Activated naive CD8-positive, alpha-beta T cell treated with anti-CD3 and anti-CD28 coated beads for 36 hours (primary cell): ENCODE results near the gene DSCAML1. TPM values are rescaled to one million over a fixed set of nuclear protein-coding genes. Genes with fewer than 3 reads are reported as not detected.

Experiments used
- DNase-seq: peaks from one replicate; pipeline ENCODE4 v3.0.0; 2021
- H3K27ac Mint-ChIP-seq: one replicate; pipeline ENCODE4 v1.8.0; 2022; ENCODE audit warnings: mild to moderate bottlenecking, moderate library complexity, mixed read lengths
- H3K27me3 Mint-ChIP-seq: one replicate; pipeline ENCODE4 v1.8.0; 2022; ENCODE audit warnings: mild to moderate bottlenecking, mixed read lengths
- H3K36me3 Mint-ChIP-seq: one replicate; pipeline ENCODE4 v1.8.0; 2021; ENCODE audit warnings: mild to moderate bottlenecking, mixed read lengths
- H3K4me1 Mint-ChIP-seq: one replicate; pipeline ENCODE4 v1.8.0; 2021; ENCODE audit warnings: mixed read lengths
- H3K4me3 Mint-ChIP-seq: one replicate; pipeline ENCODE4 v1.8.0; 2022; ENCODE audit warnings: mild to moderate bottlenecking, moderate library complexity, mixed read lengths
- H3K9me3 Mint-ChIP-seq: one replicate; pipeline ENCODE4 v1.8.0; 2022; ENCODE audit warnings: mixed read lengths
- total RNA-seq, 2 experiments: library from RNA; stranded (reverse); gene quantifications; one replicate each; pipeline ENCODE4 v1.2.3, GENCODE V29; 2021

DSCAML1 gene
- total RNA-seq, 2 experiments from 2014 or later = 0.87 to 0.94 TPM

DNA sequence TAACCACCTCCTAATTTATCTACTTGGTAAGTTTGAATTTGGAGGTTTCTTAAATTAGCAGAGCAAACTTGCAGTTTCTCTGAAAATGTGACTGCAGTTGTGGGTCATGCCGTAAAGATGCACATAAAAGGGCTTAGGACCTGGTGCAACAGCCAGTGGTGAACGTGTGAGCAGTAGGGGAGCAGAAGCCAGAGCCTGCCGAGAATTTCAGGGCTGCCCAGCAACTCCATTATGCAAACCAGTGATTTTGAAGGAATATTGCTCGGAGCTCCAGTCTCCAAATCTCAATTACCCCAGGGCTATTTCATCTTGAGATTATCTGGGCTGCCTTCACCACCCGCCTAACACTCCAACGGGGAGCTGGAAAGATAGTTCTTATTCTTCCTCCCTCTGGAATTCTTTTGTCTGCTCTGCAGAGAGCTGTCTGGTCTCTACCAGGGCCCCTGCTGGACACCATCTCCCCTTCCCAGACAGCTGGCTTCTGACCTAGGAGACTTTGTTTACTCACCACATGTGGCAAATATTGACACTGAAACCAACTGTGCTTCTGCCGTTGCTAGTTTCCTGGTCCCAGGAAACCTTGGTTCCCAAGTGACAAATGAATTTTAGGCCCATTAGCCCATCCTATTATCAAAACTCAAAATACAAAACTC, 93.9 kb downstream of the DSCAML1 start:
- Mint-ChIP-seq H3K4me3 (no peak overlapping the region), H3K4me1 (peaks cover 6% of the 10 kb centered on the region), H3K27ac (no peak overlapping the region), H3K36me3 (no peaks in the 10 kb centered on the region), H3K9me3 (no peaks in the 10 kb centered on the region), H3K27me3 (peaks cover 11% of the 10 kb centered on the region)
- no peak for DNase-seq

DNA sequence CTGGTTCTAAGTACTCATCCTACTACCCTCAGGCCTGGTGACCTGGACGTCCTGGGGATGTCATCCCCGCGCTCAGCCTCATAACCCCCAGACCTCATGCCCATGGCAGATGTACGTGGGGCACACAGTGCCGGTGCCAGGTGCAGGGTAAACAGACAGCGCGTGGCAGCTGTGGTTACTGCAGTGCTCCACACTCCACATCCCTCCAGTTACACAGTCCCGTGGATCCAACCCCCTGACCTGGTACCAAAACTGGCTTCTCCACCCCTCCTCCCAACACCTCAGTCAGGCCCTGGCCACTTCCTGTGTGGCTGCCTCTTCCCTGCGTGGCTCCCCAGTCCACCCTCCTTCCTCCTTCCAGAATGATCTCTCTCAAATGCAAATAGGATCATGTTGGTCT, 95.2 kb downstream of the DSCAML1 start:
- H3K4me1 Mint-ChIP-seq = peaks cover 6% of the 10 kb centered on the region
- no peaks in the 10 kb centered on the region for H3K36me3 Mint-ChIP-seq
- no peaks in the 10 kb centered on the region for H3K9me3 Mint-ChIP-seq
- peaks cover 11% of the 10 kb centered on the region for H3K27me3 Mint-ChIP-seq
- no peak overlapping the region for H3K27ac Mint-ChIP-seq
- H3K4me3 Mint-ChIP-seq = no peak overlapping the region
- no peak for DNase-seq

DNA sequence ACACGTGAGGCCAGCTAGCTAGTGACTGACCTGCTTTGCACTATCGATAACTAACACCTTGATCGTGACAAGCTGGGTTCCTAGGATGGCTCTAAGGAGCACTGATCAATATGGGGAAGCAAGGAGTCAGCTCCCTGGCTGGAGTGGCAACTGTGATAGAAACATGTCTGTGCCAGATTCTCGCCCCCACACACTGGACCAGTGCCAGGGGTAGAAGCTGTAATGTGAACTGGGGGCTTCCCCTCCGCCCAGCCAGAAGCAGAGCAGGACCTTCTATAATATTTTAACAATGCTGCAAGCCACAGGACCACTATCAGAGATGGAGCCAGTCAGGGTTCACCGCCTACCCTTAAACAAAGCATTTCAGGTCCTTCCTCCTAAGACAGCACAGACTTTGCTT, 96.5 kb downstream of the DSCAML1 start:
- H3K4me1 Mint-ChIP-seq = peaks cover 6% of the 10 kb centered on the region
- no peak overlapping the region for H3K27ac Mint-ChIP-seq
- no peaks in the 10 kb centered on the region for H3K9me3 Mint-ChIP-seq
- no peak for DNase-seq
- no peak overlapping the region for H3K4me3 Mint-ChIP-seq
- H3K36me3 Mint-ChIP-seq = no peaks in the 10 kb centered on the region
- peaks cover 11% of the 10 kb centered on the region for H3K27me3 Mint-ChIP-seq

DNA sequence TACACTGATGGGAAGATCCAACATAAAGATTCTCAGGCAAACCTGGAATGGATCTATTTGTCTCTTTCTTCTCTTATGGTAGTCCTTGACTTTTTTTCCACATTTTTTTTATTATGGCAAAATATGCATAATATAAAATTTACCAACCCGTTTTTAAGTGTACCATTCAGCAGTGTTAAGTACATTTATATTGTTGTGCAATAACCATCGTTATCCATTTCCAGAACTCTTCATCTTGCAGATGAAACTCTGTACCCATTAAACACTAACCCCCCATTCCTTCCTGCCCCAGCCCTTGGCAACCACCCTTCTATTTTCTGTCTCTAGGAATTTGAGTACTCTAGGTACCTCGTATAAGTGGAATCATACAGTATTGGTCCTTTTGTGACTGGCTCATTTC, 99.7 kb downstream of the DSCAML1 start:
- Mint-ChIP-seq H3K4me3 (no peak overlapping the region), H3K36me3 (no peaks in the 10 kb centered on the region), H3K27me3 (peaks cover 4% of the 10 kb centered on the region)

DNA sequence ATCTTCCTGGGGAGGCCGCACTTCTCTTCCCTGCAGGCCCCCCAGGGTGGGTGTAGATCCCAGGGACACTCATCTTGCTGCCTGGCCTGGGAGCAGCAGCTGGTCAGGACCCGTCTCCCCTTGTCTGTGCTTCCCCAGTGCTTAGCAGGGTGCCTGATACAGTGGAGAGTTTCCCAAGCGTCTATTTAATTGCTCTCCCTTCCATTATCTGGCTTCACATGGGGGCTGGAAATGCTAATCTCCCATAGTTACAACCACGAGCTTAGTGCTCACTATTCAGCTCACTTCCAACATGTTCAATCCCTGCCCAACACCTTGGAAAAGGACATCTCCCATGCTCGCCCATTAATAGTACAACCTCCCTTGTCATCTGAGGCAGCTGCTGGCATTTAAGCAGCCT, 100.5 kb downstream of the DSCAML1 start:
- H3K4me3 Mint-ChIP-seq = no peak overlapping the region
- no peaks in the 10 kb centered on the region for H3K9me3 Mint-ChIP-seq
- no peaks in the 10 kb centered on the region for H3K36me3 Mint-ChIP-seq
- H3K27me3 Mint-ChIP-seq = no peaks in the 10 kb centered on the region
- H3K4me1 Mint-ChIP-seq = no peaks in the 10 kb centered on the region
- no peak overlapping the region for H3K27ac Mint-ChIP-seq
- no peak for DNase-seq

More for the DNA sequence above, 99.7 kb downstream of the DSCAML1 start:
- H3K9me3 Mint-ChIP-seq = no peaks in the 10 kb centered on the region
- H3K27ac Mint-ChIP-seq = no peak overlapping the region
- peaks cover 6% of the 10 kb centered on the region for H3K4me1 Mint-ChIP-seq
- DNase-seq = no peak

DNA sequence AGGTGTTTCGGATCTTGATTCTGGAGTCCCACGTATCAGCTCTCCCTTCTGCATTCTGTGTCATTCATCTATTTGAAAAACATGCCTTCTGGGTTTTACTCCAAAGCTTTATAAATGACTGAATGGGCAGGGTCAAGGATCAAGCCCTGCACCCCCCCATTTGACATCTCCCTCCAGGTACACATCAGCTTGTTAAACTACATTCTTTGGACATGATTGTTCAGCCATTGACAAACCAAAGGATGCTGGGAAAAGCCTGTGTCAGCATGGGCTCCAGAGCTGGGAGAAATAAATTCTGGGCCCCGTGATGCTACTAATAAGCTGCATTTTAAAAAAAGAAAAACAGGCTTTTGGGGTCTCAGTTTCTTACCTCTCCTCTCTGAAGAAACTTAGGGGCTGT, 103.7 kb downstream of the DSCAML1 start:
- Mint-ChIP-seq H3K36me3 (no peaks in the 10 kb centered on the region), H3K9me3 (no peaks in the 10 kb centered on the region), H3K4me1 (no peaks in the 10 kb centered on the region), H3K27me3 (no peaks in the 10 kb centered on the region), H3K27ac (no peak overlapping the region), H3K4me3 (no peak overlapping the region)
- DNase-seq = no peak

DNA sequence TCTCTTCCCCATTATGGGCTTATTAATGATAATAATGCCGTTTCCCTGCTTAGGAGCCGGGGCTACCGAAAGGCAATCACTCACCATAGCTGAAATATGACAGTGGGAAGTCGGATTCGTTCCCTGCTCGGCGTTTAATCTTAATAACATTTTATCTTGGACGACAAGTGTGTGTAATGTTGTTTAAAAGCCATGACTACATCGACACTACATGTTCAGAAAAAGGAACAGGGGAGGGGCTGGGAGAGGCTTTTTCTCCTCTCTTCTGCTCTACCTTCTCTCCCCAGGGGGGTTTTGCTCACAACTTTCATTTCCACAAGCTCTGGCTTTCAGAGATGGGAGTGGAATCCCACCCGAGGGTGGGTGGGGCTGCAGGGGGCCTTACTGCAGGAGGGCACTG, 105.5 kb downstream of the DSCAML1 start:
- Mint-ChIP-seq H3K4me3 (no peak overlapping the region), H3K27ac (no peak overlapping the region), H3K9me3 (no peaks in the 10 kb centered on the region), H3K36me3 (no peaks in the 10 kb centered on the region), H3K4me1 (no peaks in the 10 kb centered on the region), H3K27me3 (no peaks in the 10 kb centered on the region)
- DNase-seq = no peak

DNA sequence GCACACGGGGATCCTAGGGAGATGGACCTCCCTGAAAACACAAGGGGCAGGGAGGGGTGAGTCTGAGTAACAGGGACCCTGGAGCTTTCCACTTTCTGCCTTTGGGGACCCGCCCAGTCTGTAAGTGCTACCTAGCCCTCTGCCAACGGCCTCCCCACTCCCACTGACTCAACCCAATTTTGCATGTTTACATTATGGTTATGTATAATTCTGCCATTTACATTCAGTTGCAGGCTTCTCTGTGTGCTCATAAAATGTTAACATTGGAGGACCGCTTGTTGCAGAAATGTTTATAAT, 105.8 kb downstream of the DSCAML1 start:
- Mint-ChIP-seq H3K9me3 (no peaks in the 10 kb centered on the region), H3K27me3 (no peaks in the 10 kb centered on the region), H3K4me3 (no peak overlapping the region), H3K36me3 (no peaks in the 10 kb centered on the region), H3K4me1 (no peaks in the 10 kb centered on the region), H3K27ac (no peak overlapping the region)
- no peak for DNase-seq

DNA sequence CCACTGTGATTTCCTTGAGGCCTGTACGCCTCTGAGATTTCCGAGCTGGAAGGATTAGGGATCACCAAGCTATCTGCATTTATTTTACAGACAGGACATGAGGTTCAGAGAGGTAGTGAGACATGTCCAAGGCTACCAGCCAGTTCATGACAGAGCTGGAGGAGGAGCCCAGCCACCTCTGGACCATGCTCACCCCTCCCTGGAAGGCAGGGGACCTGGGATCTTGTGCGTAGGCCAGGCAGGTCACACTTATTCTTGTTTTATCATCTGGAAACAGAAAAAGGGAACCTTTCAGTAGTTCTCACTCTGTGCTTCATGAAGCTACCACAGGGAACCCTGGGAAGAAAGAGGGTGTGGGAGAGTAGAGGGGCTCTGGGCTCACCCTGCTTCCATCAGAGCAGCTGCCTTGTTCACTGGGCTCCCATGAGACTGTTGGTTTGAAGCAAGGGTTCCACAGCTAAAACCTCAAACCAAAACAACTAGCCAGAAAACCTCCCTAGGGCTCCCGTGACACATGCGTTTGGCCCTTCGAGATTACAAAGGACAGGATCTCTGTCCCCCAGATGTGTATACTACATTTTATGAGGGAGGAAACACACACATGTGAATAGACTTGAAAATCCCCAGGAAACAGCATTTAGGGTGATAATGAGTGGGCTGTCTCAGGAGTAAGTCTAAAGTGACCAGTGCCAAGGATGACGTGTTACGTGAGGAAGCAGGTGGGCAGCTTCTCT, 106.4 kb downstream of the DSCAML1 start:
- no peak for DNase-seq
- Mint-ChIP-seq H3K27me3 (no peaks in the 10 kb centered on the region), H3K27ac (no peak overlapping the region), H3K4me1 (no peaks in the 10 kb centered on the region), H3K4me3 (no peak overlapping the region), H3K9me3 (no peaks in the 10 kb centered on the region), H3K36me3 (no peaks in the 10 kb centered on the region)

DNA sequence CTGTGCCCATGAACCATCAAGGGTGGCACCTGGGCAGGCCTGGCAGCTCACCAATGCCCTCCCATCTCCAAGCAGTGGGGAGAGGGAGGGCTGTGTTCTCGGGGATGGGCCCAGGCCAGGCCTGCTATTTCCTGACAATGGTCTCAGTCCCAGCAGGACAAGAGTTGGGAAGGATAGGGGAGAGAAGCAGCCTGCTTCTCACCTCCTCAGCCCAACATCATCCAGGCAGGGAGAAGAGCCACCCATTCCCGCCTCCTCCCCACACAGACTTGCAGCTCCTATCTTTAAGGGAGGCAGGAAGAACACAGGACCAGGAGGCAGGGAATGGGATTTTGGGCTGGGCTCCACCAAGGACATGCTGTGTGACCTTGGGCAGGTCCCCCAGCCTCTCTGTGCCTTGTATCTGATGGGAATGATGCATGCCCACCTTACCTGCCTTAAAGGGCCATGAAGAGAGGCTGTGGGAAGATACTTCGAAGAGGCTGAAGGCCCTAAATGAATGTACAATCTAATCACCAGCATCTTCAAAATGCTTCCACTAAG, 108.7 kb downstream of the DSCAML1 start:
- H3K27ac Mint-ChIP-seq = no peak overlapping the region
- no peaks in the 10 kb centered on the region for H3K27me3 Mint-ChIP-seq
- no peaks in the 10 kb centered on the region for H3K9me3 Mint-ChIP-seq
- no peak overlapping the region for H3K4me3 Mint-ChIP-seq
- H3K36me3 Mint-ChIP-seq = no peaks in the 10 kb centered on the region
- no peak for DNase-seq
- no peaks in the 10 kb centered on the region for H3K4me1 Mint-ChIP-seq

DNA sequence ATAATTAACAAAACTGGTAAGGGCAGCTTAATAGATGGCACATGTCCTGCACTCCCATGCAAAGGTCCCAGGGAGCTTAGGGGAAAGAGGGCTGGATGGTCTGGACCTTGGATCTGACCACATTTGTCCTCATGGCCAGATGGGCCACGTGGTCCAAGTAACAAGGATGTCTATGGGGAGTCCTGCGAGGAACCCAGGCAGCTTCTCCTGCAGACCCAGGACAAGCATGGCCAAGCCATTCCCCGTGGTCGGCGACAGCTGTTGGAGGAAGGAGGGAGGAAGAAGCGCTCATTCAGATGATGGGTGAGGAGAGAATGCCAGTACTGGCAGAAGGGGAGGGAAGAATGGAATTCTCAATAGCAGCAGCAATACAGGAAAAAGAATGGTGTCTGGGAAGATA, 109.2 kb downstream of the DSCAML1 start:
- no peak for DNase-seq
- H3K27ac Mint-ChIP-seq = no peak overlapping the region
- H3K36me3 Mint-ChIP-seq = no peaks in the 10 kb centered on the region
- no peaks in the 10 kb centered on the region for H3K27me3 Mint-ChIP-seq
- H3K9me3 Mint-ChIP-seq = no peaks in the 10 kb centered on the region
- no peak overlapping the region for H3K4me3 Mint-ChIP-seq
- no peaks in the 10 kb centered on the region for H3K4me1 Mint-ChIP-seq

DNA sequence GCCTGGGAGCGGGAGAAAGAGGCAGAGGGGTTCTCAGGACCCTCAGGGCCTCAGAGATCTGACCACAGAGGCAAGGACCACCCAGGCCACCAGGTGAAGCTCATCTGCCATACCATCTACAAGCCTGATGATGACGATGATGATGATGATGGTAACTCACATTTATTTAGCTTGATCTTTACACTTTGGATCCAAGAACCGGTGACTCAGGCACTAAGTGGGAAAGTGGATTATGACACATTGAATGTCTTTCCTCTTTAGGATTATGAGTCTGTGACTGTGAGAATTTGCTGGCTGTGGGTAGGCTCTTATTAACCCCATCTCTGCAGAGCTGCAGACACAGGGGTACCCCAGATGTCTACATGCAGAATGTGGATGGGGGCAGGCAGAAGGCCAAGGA, 110.3 kb downstream of the DSCAML1 start:
- Mint-ChIP-seq H3K36me3 (no peaks in the 10 kb centered on the region), H3K4me3 (no peak overlapping the region), H3K4me1 (no peaks in the 10 kb centered on the region), H3K9me3 (no peaks in the 10 kb centered on the region), H3K27ac (no peak overlapping the region), H3K27me3 (no peaks in the 10 kb centered on the region)
- DNase-seq = no peak

DNA sequence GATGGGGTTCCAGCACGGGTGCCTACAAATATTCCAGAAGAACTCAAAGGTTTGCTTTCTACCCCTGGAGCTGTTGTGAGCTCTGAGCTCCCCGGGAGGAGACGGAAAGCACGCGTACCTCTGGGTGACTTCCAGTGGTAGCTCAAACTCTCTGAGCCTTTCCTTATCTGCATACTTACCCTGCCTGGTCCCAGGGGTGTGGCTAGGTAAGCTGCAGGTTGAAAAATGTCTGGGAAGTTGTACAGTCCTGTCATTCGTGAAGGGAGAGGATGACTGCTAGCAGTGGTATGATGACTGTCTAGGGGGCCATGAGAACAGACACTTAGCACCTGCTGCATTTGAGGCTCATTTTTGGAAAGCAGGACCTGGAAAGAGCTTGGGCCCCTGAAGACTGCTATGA, 111.5 kb downstream of the DSCAML1 start:
- no peaks in the 10 kb centered on the region for H3K4me1 Mint-ChIP-seq
- no peaks in the 10 kb centered on the region for H3K36me3 Mint-ChIP-seq
- no peaks in the 10 kb centered on the region for H3K9me3 Mint-ChIP-seq
- H3K27me3 Mint-ChIP-seq = no peaks in the 10 kb centered on the region
- H3K27ac Mint-ChIP-seq = no peak overlapping the region
- H3K4me3 Mint-ChIP-seq = no peak overlapping the region
- no peak for DNase-seq

DNA sequence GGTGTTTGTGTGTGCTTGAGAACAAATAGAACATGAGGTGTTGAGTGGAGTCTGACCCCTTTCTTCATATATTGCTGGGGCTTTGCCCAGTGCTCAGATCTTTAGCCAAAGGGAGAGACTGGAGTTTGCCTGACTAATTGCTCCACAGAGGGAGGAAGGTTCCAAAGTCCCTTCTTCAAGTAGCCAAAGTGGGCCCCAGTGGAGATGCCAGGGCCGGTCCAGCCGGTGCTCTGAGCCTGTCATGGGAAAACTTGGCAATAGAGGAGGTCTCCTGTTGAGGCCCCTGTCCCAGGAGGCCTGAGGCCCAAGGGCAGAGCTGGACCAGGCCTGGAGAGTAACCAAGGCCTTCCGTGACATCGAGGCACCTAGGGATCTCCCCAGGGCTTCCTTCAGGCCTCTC, 112.3 kb downstream of the DSCAML1 start:
- no peaks in the 10 kb centered on the region for H3K9me3 Mint-ChIP-seq
- no peaks in the 10 kb centered on the region for H3K27me3 Mint-ChIP-seq
- H3K27ac Mint-ChIP-seq = no peak overlapping the region
- no peaks in the 10 kb centered on the region for H3K36me3 Mint-ChIP-seq
- H3K4me1 Mint-ChIP-seq = no peaks in the 10 kb centered on the region
- H3K4me3 Mint-ChIP-seq = no peak overlapping the region
- DNase-seq = no peak

DNA sequence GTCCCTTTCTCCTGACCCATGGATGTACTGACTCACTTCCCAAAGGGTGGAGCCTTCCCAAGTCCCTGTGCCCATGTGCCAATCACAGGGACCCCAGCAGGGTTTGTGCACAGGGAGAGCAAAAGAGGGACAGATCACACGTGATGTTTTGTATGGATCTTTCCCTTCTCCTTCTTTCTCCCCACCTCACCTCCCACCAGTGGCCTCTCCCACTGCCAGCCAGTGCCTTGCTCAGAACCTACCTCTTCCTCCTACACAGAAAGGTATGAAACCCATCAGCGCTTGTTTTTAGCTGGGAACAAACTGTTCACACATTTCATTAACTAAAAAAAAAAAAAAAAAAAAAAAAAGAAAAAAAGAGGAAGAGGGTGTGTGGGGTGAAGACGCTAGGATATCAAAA, 112.9 kb downstream of the DSCAML1 start:
- Mint-ChIP-seq H3K27me3 (no peaks in the 10 kb centered on the region), H3K9me3 (no peaks in the 10 kb centered on the region), H3K27ac (no peak overlapping the region), H3K4me1 (no peaks in the 10 kb centered on the region), H3K36me3 (no peaks in the 10 kb centered on the region), H3K4me3 (no peak overlapping the region)
- DNase-seq = no peak

DNA sequence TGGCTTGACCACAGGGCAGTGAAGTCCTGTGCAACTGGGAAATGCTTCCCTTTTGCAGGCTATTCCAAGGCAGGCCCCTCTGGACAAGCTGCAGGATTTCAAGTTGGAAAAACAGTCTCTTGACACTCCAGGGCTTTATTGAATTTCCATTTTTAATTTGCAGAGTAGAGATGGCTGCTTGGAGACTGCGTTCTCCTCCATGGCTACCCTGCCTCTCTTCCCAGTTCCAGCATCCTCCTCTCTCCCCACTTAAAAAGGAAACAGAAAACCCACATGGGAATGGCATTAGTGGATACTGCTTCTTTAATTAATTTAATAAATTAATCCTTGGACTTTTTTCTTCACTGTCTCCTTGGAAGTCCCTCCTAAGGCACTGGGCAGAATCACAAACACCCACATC, 115.6 kb downstream of the DSCAML1 start:
- no peaks in the 10 kb centered on the region for H3K9me3 Mint-ChIP-seq
- H3K27me3 Mint-ChIP-seq = no peaks in the 10 kb centered on the region
- H3K4me1 Mint-ChIP-seq = no peaks in the 10 kb centered on the region
- no peak overlapping the region for H3K27ac Mint-ChIP-seq
- H3K36me3 Mint-ChIP-seq = no peaks in the 10 kb centered on the region
- no peak for DNase-seq
- no peak overlapping the region for H3K4me3 Mint-ChIP-seq
